ELR (cell line): ENCODE results near the gene PPARGC1A.
A peak's percentile ranks its signal among the peaks of the same experiment; 100 is the strongest.

Experiments
- DNase-seq: peaks from one replicate; pipeline ENCODE4 v3.0.0-alpha.2; 2015; ENCODE audit warnings: low read depth

PPARGC1A gene

DNA sequence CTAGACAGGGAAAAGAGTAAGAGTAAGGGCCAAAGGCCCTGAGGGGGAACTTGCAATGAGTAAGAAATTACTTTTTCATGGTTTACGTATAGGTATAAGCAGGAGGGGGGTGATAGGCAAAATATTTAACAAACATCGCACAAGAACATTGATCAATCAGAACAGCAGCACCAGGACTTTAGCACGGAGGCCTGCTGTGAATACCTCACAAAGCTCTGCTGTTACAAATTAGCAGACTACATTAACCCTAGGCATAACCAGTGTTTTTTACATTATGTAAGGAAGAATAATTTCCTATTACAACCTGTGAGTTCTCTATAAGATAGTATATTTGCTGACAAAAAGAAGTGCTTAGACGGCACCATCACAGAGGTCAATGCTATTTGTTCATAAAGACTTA lies 44.9 kb downstream of the PPARGC1A start:
- no peak for DNase-seq

DNA sequence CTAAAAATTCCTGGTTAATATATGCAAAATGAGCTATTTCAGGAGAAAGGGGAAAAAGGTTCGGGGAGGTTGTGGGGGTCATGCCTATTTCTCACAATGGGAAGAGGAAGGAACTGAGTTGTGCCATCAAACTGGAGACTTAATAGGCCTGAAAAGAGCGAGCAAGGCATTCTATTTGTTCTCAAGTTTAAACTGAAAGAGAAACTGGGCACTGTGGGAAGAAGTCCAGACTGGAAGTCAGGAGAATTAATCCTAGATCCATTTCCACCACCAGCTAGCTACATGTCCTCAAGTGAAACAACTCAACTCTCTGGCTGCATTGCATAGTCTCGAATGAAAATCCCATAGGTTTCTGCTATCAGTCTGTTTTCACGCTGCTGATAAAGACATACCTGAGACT lies 50.6 kb downstream of the PPARGC1A start:
- no peak for DNase-seq

DNA sequence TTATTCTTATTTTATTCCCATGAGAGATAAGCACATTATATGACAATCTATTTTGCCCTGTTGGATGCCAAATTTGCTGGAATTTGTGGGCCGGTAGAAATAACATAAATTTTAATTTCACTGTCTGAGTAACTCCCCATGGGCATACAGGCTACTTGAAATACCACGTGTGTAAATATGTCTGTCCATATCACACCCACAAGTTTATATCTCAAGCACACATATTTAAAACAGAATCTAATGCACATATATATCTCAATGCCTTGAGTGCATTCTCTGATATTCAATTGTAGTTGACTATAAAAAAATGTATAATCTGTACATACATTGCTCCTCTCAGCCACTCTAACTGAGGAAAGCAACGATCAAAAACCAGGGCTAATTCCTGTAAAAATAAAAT lies 51.2 kb downstream of the PPARGC1A start:
- no peak for DNase-seq

DNA sequence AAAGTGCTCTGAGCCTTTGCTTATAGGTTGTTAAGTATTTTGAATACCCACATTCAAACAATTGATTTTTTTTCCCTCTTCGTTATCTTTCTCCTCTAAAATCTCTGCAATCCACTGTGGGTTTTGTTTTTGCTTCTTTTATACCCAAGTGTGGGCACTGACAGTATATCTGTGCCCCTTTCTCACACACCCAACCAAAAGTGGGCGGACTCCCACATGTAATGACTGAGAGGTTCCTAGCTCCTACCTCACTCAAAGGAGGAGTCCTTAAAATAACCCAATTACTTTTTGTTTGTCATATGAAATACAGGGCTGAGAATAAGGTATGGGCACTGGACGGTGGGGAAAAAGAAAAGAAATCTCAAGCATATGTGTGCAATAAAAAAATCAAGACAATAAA lies 51.7 kb downstream of the PPARGC1A start:
- DNase-seq: no peak

DNA sequence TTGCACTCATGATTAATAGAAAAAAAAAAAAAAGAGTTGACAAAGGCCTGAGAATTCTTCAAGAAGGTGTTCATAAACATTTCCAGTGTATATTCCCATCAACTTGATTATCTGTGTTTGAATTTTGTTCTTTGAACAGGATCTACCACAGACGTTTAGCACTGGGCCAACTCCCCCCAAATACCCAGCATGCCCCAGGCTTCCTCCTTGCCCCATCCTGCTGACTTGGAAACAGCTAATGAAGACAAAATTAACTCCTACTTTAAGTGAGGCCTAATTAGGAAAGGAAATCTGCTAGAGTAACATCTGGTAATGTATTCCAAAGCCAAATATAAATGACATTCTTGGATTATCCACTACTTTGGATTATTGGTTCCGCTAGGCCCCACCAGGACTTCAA lies 52.5 kb downstream of the PPARGC1A start:
- DNase-seq: no peak

DNA sequence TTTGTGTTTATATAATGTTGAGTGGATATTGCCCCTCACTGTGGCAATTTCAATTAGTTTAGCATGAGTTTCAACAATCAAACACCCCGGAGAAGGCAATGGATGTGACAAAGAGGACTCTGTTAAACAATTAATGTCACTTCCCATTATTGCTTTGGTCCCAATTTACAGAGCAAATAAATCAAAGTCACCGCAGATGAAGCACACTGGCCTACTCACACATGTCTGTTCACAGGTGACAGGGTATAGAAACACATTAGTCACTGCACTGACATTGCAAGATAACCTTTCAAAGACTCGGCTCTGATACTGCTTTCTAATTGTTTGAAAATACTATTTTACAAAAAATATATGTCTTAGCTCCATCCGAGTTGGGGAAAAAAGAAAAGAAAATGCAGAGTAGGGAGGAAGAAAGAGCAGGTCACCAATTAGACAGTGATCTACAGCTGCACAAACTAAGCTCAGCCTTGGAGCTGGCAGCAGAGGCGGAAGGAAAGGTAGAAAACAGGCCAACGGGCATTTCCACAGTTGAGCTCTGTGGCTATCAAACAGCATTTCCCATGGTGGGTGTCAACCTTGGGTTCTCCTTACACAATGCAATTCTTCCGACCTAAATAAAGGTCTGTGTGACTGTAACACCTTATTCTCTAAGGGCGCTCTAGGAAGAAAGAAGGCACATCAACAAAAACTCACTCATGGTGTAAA lies 53.9 kb downstream of the PPARGC1A start:
- no peak for DNase-seq

DNA sequence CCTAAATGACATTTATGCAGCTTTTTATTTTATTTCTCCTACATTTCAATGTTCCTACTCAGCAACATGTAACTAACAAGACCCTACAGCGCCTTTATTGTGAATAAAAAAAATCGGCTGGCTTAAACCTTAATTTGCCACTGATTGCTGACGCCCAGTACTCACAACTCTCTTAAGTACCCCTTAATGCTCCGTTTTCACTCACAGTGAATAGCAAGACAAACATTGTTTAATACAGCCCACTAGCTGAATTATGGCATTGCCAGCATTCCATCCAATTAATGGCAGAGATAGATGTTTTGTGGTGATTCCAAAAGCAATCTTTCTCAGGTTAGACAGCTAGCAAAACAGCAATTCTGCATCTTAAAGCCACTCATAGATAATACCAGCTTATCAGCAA lies 61.1 kb downstream of the PPARGC1A start:
- DNase-seq: no peak

DNA sequence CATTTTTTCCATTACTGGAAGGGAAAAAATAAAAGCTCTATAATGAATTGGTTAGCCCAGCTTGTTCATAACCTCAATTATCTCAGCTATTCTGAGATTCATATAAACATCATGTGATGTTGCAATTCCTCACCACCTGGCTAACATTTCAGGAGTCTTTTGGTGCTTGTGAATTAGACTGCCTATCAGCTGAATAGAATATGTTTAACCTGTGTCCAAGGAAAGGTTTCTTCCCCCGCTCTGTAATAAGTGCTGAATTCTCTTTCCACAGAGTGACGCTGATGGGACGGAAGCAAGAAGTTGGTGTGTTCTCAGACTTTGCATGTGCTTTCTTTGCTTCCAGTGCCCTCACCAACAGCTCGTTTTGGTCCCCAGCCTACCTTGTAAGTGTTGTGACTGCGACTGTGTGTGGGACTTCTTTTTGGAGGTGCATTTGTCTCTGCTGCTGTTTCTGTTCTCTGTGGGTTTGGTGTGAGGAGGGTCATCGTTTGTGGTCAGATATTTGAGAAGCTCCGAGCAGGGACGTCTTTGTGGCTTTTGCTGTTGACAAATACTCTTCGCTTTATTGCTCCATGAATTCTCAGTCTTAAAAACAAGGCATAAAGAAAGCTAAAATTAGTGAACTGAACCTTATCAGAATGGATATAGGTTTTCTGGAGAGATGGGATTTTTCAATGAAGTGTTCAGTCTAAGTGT lies 61.7 kb downstream of the PPARGC1A start:
- no peak for DNase-seq

DNA sequence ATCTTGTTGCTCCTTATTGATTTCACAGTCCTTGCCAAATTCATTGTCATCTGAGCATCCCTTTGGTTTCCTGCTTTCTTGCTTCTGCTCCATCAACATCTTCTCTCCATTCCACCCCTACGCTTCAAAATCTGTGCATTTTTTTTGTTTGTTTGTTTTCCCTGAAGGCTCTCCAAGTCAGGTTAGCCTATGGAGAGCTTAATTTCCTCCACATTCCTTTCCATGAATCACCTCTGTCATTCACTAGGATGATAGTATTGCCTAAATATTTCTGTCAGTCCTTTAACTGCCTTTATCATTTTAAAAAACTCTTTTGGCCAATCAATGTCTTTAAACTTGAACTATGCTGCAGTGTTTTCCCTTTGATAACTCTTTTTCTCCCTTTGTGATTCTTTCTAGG lies 67.7 kb downstream of the PPARGC1A start:
- DNase-seq: peak; percentile 28

DNA sequence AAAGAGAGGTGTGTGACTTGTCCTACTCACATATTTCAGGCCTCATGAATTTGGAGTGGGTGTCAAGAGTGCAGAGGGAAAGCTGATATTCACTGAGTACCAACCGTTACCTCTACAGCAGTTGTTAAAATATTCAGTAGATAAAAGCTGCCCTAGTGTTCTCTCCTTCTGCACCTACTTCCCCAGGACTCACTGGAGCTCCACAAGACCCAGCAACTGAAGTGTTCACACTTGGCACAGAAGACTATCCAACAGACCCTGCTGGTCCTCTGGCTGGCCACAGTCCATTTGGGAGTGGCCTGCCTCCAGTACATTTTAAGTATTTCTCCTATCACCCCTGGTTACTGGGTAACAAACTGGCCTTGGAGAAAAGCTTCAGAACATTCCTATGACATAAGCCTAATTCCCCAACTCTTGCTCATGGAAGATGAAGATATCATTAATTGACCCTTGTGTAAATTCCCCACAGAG lies 70.8 kb downstream of the PPARGC1A start:
- no peak for DNase-seq

DNA sequence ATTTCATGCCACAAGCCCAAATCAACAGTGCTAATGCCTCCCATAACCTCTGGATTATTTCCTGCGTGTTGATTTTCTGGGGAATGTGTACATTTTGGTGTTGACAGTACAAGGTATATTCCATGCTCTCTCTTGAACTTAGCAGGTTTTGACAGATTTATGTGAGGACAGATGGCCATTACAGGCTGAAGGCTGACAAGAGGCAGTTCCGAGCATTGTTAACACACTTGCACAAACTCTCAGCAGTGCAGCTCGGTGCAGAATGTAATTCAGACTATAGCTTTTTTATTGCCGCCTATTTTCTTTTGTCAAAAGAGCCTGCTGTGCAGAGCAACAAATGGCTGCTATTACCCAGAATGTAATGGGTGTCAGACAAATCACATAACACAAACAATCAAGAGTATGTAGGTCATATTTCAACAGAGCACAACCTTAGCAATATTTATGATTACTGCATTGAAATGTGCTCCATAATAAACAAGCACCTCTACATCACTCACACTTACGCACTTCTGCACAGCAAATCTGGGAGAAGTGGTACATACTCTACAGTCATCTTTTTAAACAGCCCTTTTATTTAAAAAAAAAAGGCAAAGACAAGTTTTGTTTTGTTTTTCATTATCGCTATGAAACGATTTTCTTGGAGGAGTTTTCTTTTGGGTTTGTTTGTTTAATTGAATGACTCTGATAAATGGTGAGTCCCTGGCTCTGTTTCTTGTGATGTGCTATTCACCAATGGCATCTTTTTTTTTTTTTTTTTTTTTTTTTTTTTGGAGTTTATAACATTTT lies 71.6 kb downstream of the PPARGC1A start:
- DNase-seq: no peak

DNA sequence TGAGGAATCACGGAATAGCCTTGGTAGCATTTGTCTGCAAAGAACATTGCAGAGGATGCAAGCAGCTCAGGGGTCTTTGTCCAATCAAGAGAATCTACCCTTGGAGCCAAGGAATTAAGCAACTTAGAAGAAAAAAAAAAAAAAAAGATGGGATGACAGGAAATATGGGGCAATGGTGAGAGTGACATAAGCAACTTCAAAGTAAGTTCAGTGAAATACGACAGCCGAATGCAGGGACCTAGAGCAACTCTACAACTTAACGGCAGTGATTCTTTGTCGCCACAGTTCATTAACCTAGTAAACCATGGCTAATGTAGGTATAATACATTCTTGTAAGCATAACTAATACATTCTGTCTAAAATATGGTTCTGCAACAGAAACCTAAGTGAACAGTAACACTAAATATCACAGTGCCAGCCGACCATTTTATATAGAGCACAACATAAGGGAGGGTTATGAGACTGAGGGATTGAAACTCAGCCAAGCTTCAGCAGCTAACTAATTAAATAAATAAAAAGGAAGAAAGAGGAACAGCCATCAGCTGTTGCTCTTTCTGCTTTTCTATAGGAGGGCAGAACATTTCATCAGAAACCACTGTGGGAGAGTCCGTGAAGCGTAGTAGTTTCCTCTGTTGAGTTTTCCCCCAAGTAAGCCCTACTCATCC lies 74.7 kb downstream of the PPARGC1A start:
- no peak for DNase-seq

DNA sequence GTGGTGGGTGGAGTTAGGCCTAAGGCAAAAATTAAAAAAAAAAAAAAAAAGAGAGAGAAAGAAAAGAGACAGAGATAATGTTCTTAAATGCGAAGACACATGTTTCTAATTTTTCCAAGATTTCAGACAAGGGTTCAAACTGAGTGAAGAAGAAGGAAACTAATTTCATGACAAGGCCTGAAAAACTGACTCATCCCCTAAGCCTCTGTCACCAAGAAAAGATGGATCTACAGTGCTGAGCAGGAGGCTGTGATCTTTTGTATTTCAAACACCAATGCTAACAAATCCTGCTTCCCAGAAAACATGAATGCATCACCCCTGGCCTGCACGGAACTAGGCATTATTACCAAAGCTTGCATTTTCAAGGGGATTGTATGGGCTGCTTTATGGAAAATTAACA lies 75.3 kb downstream of the PPARGC1A start:
- no peak for DNase-seq

DNA sequence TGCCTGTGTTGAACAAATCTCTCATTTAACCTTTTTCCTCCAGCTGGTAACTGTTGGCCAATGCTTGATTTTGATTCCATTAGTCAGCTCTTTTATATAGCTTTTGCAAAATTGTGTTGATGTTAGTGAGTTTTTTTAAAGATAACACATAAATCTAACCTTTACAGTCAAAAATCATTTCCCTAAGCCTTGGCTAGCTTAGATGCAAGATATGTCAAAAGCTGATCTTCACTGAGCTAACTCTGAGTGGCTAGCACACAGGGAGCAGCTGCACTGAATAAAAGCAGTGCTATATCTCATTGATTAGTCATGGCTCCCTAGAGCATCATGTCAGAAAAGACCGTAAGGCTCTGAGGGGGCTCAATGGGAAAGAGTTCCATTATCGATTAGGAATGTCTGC lies 78.7 kb downstream of the PPARGC1A start:
- no peak for DNase-seq

DNA sequence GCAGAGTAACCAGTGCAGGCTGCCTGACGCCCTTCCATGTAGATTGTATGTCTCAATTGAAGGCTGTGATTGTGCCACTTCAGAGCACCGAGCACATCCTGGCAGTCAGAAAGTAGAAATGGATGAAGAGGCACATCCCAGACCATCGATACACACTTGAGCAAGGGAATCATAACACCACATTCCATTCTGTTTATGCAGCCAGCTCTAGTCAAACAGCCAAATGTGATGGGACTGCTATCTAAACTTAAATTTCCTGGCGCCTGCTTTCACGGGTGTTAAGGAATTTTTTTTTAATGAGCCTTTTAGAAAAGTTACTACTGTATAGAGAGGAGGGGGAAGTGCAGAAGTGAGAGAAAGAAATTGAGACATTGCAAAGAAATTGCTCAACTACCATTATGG lies 84.4 kb downstream of the PPARGC1A start:
- peak; percentile 2 for DNase-seq

DNA sequence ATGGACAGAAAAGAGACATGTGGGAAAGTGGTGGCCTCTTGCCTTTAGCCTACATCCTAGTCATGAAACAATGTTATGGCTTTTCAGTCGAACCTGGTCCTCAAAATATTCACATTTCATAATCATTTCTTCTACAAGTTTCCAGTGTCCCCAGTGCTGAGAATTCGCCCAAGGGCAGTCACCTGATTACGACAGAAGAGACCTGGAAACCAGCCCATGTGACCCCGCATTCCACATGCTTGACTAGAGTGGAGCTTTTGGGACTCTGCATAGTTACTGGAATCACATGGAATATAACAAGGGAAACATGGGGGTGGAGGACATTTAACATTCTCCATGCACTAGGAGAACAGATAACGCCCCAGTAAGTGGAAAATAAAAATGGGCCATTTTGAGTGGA lies 100.1 kb downstream of the PPARGC1A start:
- DNase-seq: peak; percentile 66

DNA sequence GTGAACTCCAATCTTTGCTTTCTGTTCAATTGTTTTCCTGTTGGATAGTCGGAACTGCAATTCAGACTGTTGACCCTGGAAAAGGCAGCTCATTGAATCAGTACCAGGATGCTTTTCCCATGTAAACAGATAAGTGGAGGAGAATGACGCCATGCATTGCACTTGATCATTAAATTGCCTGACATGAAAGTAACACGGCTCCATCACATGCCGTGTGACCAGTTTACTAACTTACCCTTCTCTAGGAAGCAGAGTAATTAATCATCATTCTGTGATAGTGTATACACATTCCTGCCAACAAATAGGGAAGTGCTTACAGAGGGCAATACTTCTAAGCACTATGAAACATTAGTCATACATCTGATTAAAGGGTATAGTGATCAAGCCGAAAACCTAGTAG lies 101.4 kb downstream of the PPARGC1A start:
- peak; percentile 47 for DNase-seq

DNA sequence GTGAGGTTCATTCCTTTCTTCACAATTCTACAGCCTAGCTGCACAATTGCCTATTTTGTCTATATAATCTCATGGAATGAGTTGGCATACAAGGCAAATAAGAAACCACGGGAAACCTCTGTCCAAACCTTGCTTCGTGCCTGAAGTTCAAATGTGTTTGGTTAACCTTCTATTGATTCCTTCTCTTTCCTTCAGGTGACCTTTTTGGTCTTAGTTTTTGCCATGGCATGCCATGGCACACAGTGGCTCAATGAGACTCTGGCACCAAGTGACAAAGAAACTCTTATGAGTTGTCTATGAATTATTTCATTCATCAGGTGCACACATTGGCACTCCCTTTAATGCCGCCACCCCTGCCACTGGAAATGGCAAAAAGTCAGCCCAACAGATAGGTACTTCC lies 101.8 kb downstream of the PPARGC1A start:
- no peak for DNase-seq

DNA sequence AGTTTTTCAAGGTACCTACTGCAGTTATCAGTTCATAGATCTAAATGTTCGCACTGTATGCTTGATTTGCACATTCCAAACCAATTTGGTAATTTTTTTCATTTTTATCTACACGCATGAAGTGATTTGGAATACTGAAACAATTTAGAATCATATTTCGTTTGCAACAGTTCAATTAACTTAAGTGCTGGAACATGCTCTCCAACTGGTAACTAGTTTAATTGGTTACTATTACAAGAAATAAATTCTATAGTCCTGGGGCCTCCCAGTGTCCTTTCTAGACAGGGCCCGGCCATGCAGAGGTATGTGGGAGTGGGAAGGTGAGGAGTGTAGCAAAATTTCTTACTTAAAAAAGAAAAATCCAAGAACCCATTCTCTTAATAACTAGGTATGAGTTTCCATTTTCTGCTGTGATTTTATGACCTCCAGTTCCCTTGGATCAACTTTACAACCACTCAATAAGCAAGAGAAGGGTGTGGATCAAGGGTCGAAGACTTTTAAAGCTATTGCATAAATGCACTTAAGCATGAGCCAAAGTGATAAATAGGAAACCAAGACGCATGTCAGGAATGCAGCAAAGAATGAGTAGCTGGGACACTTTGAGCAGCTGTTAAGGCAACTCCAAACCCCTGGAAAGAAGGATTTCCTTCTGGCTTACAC lies 106.9 kb downstream of the PPARGC1A start:
- no peak for DNase-seq

DNA sequence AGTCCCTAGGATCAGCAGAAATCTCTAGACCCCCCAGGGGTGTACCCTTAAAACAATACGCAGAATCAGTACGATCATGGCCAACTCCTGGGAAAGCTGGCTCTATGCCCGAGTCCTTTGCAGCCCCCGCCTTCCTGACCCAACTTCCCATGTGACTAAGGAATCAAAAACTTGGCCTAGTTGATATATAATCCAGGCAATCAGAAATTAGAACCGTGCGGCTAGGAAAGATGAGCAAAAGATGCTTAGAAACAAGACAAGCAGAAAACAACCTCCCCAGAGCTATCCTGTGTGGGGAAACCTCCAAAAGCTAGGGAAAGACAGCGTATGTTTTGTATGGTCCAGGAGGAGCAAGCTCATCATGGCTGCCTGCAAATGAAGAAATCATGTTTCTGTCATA lies 110.0 kb downstream of the PPARGC1A start:
- no peak for DNase-seq

DNA sequence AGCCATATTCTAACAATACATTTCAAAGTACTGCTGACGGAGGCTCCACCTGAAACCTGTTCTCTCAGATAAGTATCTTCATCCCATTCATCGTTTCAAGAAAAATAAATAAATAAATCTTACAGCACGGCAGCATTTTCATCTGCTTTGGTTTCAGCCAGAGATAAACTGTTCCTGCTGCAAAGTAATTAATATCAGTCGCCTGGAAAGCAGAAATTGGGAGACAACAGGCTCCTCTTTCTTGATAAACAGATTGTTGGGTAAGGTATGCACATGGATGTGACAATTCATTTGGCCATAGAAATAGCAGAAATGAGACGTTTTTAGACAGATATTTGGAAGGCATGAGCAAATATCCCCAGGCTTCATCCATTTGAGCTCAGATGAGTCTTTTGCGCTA lies 110.4 kb downstream of the PPARGC1A start:
- no peak for DNase-seq

DNA sequence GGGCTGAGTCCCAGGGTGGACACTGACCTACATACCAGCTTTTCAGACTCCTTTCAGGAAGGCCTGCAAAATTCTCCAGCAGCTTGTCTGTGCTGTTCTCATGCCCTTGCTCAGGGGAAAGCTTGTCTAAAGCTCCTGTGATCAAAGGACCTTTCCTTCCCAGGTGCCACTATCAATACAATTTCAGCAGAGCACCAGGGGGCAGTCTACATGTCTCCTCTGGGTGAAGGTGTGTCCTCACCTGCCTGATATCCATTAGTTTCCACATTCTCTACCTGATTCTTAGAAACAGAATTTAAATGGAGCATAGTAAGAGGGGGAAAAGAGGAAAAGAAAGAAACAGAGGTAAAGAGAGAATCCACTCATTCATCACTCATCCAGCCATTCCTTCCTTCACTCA lies 114.2 kb downstream of the PPARGC1A start:
- no peak for DNase-seq
